ENCODE data around the gene KLF14. TPM values are rescaled to one million over a fixed set of nuclear protein-coding genes. Genes with fewer than 3 reads are reported as not detected.

Gene KLF14
- total and polyA plus RNA-seq, 2 donors (not counting 3 experiments of a cell fraction or from before 2014, with no cell fraction given) = 0.01 TPM; not detected in 1

DNA sequence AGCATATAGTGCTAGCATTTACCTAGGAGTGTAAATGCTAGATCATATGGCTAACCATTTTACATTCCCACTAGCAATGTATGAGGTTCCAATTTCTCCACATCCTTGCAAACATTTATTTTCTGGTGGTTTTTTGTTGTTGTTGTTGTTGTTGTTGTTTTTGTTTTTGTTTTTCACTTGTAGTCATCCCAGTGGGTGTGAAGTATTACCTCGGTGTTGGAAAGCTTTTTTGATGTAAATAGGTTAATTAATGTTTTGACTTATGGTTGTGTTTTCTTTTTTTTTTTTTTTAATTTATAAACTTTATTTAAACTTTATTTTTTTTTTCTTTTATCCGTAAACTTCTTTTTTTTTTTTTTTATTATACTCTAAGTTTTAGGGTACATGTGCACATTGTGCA, 32.4 kb downstream of the KLF14 start:
- no peak overlapping the region for H3K27ac ChIP-seq (ENCODE audit: insufficient read depth, low read depth, low read length)
- H4K20me1 ChIP-seq (replicated peaks; ENCODE audit: control insufficient read depth, extremely low read depth, insufficient read depth, low read length) = no peaks in the 10 kb centered on the region
- H2AFZ ChIP-seq (ENCODE audit: low read depth, low read length) = no peak overlapping the region
- TF ChIP-seq JUN (IDR thresholded peaks at IDR 0.05; ENCODE audit: borderline replicate concordance, insufficient read depth, insufficient read length, low read depth) (no peak), FOS (IDR thresholded peaks at IDR 0.05; ENCODE audit: borderline replicate concordance, insufficient read depth, low read length) (no peak), GATA2 (IDR thresholded peaks at IDR 0.05; ENCODE audit: insufficient read depth, insufficient read length, low read depth, low read length) (no peak), EZH2 (IDR thresholded peaks at IDR 0.05; ENCODE audit: borderline replicate concordance, low read depth, low read length, severe bottlenecking) (no peak), MYC (IDR thresholded peaks at IDR 0.05; ENCODE audit: low read depth, low read length) (no peak), POLR2A (IDR thresholded peaks at IDR 0.05; ENCODE audit: low read depth, low read length) (no peak), POLR2AphosphoS5 (IDR thresholded peaks at IDR 0.05; ENCODE audit: insufficient read depth, low read depth, low read length) (no peak)
- TF ChIP-seq, protein P1, sequence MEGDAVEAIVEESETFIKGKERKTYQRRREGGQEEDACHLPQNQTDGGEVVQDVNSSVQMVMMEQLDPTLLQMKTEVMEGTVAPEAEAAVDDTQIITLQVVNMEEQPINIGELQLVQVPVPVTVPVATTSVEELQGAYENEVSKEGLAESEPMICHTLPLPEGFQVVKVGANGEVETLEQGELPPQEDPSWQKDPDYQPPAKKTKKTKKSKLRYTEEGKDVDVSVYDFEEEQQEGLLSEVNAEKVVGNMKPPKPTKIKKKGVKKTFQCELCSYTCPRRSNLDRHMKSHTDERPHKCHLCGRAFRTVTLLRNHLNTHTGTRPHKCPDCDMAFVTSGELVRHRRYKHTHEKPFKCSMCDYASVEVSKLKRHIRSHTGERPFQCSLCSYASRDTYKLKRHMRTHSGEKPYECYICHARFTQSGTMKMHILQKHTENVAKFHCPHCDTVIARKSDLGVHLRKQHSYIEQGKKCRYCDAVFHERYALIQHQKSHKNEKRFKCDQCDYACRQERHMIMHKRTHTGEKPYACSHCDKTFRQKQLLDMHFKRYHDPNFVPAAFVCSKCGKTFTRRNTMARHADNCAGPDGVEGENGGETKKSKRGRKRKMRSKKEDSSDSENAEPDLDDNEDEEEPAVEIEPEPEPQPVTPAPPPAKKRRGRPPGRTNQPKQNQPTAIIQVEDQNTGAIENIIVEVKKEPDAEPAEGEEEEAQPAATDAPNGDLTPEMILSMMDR (IDR thresholded peaks at IDR 0.05; ENCODE audit: extremely low read depth in 1 of 2, insufficient read depth in 1 of 2, low read depth in 1 of 2, low read length in 2 of 2) = no peak
- TF ChIP-seq, protein P2, sequence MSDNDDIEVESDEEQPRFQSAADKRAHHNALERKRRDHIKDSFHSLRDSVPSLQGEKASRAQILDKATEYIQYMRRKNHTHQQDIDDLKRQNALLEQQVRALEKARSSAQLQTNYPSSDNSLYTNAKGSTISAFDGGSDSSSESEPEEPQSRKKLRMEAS (IDR thresholded peaks at IDR 0.05; ENCODE audit: insufficient read depth, insufficient read length) = no peak
- intact Hi-C loops (cut with micrococcal nuclease) (no loop called here), dilution Hi-C loops (cut with MboI; ENCODE audit: extremely low pct_ligation_motif_present, low sequenced_read_pairs) (no loop called here)
- peaks cover 7 to 8% of the 10 kb centered on the region in 2 experiments for H3K27me3 ChIP-seq (ENCODE audit: control insufficient read depth in 2 of 2, insufficient read depth in 2 of 2, low read length in 2 of 2)
- CTCF ChIA-PET = no interaction called here
- H3K4me1 ChIP-seq (ENCODE audit: control insufficient read depth, extremely low read depth, insufficient read depth, low read length) = no peaks in the 10 kb centered on the region
- H3K79me2 ChIP-seq (ENCODE audit: control insufficient read depth, insufficient read depth, low read length) = no peaks in the 10 kb centered on the region
- H3K9me1 ChIP-seq (replicated peaks; ENCODE audit: control insufficient read depth, extremely low read depth, insufficient read depth, low read length) = no peaks in the 10 kb centered on the region
- no peak overlapping the region for H3K9ac ChIP-seq (replicated peaks; ENCODE audit: extremely low read depth, insufficient read depth, low read length)
- no TSS peak for BruUV-seq (replicated peaks)
- no peak for FAIRE-seq
- no peaks in the 10 kb centered on the region for H3K36me3 ChIP-seq (ENCODE audit: control insufficient read depth in 2 of 2, extremely low read depth in 1 of 2, insufficient read depth in 2 of 2, low read length in 2 of 2)
- no peaks in the 10 kb centered on the region for H3K9me3 ChIP-seq (replicated peaks; ENCODE audit: control insufficient read depth, insufficient read depth, low read length)
- H3K4me2 ChIP-seq (ENCODE audit: insufficient read depth, low read length) = no peak overlapping the region
- DNase-seq (ENCODE audit: low read depth, low spot score) = no peak
- H3K4me3 ChIP-seq (replicated peaks in 1 of 3; ENCODE audit: insufficient read depth in 1 of 3, low read depth in 1 of 3, low read length in 3 of 3) = no peak overlapping the region
- POLR2A ChIA-PET = no interaction called here

Measured in endothelial cell of umbilical vein (primary cell).